SK-N-DZ (cell line): Measurements from ENCODE around the gene CHD9.
A peak's percentile ranks its signal among the peaks of the same experiment; 100 is the strongest.

Experiments
- DNase-seq: peaks from one replicate; pipeline ENCODE4 v3.0.0-alpha.2; 2015; ENCODE audit warnings: low spot score

CHD9 gene

DNA sequence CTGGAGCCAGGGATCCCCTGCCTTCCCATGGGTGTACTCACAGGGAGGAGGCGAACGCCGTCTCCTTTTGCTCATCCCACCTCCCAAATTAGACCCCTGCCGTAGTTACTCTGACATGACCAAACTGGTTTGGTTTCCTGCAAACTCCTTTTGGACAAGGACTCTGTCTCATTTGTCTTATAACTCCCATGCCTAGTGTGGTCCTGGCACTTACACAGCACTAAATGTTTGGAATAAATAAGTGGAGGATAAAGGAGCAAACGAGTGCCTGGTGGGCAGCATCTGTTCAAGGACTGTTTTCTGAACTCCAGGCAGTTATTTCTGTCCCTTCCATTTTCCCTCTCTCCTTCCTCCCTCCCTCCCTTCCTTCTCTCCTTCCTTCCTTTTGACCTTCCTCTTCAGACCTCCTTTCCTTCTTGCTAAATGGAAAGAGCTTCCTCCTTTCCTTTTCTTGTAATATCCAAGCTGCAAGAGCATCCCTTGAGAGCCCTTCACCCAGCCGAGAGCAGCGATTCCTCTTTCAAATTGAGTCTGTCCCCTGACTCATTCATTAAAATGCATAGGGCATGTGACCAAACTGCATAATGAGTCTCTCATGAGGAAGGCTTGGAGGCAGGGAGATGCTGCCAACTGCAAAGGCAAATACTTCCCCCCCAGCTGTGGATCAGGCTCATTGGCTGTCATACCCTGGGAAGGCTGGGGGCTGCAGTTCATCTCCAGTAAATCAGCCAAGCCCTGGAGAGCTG is 36.8 kb downstream of the CHD9 start:
- peak; percentile 41 for DNase-seq

DNA sequence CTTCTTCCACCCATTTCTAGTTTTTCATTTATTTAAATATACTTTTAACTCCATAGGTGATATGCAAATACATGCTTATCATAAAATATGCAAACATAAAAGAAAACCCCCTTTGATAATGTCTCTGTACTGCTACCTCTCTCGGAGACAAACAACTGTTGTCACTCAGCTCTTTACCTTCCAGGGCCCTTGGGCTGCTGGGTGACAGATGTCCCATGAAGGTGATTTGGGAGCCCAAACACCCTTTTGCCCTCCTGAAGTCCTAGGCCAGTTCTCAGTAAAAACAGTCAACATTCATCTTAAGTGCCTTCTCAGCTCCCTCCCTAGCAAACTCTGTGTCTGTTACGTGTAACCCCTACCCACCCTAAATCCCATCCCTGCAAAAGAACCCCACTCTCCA is 37.5 kb downstream of the CHD9 start:
- DNase-seq: no peak

DNA sequence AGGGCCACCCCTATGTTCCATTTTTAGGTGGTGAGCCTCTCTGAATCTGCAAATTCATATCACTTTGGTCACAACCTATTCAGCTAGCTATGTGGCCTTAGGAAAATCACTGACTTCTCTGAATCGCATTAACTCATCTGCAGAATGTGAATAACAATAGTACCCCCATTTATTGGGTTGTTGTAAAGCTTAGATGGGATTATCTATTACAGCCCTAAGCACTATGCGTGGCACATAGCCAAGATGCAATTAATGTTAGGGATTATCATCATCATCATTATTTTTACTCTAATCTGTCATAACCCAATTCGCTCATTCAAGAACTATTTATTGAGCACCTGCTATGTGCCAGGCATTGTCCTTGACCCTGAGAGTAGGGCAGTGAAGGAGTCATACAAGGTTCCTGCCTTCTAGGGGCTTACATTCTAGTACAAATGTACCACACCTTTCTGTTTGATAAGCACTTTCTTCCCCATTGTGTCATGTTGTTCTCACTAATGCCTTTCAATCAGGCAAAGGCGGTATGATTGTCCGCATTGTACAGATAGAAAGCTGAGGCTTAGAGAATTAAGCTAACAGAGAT is 38.5 kb downstream of the CHD9 start:
- no peak for DNase-seq

DNA sequence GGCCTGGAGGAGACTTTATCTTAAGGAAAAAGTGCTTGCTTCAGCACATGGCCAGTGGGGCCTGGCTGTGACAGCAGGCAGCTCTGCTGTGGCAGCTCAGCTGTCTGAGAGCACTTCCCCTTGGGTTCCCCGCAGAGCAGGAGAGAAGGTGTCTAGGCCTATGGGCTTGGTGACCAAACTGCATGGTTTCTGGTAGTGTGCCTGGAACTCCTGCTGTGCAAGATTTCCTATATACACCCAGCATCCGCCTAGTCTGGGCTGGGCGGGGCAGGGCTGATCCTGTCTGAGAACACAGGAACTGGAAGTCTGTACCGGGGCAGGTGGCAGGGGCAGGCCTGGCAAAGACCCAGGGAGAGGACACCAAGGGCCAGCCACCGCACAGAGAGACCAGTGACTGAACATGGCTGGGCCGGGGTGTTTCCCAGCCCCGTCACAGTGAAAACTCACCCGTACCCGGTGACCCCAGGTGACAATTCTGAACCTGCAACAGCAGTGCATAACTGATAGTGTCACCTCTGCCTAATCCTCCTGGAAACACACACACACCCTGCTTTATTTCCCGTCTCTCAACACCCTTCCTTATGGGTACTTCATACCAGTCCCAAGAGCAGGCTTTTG is 39.3 kb downstream of the CHD9 start:
- no peak for DNase-seq

DNA sequence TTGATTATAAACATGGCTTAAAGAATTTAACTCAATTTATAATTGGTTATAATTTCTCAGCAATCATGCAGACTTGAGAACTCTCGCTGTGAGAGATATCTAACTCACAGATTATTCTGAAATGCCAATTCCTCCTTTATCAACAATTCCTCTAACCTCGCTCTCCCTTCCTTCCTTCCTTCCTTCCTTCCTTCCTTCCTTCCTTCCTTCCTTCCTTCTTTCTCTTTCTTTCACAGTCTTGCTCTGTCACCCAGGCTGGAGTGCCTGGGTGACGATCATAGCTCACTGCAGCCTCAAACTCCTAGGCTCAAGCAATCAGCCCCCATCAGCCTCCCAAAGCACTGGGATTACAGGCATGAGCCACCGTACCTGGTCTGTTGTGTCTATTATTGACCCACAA is 42.4 kb downstream of the CHD9 start:
- DNase-seq: no peak

DNA sequence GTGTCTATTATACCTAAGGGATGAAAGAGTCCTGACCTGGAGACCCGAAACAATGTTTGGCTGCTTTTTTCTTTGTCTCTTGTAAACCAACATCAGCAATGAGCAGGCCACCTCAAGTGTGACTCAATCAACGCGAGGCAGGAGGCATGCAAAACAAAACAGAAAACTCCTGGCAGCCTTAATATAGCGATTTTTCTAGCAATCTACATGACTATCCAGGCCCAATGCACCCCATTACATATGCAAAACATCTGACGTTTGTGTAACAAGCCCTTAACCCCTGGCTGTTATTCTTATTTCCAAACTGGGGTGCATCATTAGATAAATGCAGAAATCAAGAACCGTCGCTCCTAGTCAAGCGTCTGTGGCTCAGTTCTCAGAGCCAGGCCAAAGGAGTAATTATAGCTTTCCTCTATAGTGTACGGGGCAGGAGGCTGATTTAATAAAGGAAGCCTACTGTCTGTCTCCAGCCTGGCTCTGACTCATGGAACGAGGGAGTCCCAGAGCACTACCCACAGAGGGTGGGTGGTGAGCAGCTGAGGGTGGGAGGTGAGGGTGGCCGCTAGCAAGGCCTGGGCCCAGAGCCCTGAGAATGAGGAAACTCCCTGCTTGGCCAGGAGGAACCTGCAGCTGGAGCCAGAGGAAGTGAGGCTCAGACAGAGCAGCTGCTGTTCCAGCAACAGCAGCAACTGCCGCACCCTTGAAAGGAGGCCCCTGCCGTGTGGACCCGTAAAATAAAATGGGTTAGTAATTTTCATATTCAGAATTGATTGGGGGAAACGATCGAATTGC is 43.9 kb downstream of the CHD9 start:
- DNase-seq: peak; percentile 91

DNA sequence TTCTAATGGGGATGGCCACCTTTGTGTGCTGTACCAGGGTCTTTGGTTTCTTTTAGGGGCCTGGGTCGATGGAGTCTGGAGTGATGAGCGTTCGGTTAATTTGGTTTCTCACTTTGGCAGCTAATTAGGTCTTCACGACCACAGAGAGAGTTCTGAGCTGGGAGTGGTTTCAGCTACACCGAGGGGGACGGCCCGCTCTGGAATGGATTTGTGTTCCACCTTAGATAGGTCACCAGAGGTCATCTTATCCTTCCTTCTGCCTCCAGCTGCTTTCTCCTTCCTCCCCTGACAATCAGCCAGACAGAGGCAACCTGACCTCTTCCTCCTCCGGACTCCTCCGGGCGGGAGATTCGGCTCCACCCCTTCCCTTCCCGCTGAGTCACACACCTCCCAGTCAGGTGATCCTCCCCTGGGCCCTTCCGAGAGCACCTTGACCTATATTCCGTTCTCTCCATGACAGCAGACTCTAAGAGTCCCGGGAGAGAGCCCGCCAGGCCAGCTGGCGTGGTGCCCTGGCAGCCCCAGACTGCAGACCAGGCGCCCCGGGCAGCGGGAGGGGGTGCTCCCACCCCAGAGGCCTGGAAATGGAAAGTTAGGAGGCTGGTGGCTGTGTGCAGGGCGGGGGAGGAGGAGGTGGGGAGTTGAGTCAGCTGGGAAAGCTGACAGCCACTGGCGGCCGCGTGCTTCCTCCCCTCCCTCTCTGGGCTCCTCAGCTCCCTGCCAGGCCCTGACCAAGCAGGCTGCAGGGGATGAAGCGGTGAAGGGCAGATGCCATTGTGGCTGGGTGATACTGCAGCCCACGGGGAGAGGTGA is 44.7 kb downstream of the CHD9 start:
- peak; percentile 89 for DNase-seq

DNA sequence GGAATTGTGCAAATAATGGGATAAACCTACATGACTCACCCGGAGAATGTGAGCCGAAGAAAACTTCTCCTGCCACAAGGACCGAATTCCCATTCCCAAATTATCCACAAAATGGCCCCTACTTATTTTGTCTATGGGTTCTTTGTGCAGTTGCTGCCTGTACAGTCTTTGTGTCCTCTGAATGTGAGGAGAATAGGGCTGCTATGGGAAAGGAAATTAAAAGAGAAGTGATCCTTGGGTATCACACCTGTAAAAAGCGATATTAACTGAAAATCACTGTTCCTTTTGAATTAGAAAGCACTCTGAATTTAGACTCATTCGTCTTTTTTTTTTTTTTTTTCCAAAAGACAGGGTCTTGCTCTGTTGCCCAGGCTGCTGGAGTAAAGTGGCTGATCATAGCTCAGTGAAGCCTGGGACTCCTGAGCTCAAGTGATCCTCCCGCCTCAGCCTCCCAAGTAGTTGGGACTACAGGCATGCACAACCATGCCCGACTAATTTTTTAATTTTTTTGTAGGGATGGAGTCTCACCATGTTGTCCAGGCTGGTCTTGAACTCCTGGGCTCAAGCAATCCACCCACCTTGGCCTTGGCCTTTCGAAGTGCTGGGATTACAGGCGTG is 45.4 kb downstream of the CHD9 start:
- DNase-seq: no peak

DNA sequence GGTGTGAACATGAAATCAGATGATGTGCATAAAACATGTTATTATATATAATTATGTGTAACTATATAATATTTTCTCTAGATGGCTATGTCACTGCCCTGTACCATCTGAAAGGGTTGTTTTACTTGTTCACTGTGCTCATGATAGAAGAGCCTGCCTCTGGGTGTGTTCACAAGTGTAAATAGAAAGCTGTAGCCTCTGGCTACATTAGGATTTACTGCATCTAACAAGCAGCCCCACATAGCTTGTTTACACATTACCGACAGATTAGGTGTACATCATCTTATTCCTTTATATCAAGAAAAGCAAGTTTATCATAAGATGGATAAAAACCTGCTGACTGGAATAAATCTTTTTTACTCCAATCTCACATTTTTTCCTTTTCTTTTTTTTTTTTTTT is 46.1 kb downstream of the CHD9 start:
- no peak for DNase-seq

DNA sequence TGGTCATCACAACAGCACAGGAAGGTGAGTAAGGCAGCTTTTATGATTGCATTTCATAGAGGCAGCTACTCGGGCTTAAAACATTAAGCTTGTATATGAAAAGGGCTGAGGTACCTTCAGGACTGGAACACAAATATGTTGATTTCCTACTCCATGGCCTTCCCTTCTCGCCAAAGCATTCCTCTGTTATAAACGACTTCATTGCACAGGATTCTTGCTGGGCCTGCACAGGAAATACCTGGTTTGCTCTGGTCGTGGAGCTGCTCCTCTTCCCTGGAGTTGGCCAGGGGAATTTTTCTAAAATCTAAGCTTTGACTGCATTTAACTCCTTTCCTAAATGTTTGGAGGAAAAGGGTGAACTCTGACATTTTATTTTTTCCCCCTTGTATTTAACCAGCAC is 49.0 kb downstream of the CHD9 start:
- DNase-seq: no peak

DNA sequence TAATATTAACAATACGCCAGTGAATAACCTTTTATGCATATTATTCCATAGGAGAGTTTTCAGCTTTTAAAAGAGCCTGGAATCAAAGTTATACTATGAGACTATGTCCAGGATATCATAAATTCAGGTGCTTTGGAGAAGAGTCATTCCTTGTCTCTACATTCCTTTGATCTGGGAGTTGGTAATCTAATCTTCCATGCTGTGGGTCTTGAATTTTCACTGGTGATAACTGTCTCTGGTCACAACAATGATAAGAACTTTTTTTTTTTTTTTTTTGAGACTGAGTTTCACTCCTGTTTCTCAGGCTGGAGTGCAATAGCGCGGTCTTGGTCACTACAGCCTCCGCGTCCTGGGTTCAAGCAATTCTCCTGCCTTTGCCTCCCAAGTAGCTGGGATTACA is 50.8 kb downstream of the CHD9 start:
- DNase-seq: no peak

DNA sequence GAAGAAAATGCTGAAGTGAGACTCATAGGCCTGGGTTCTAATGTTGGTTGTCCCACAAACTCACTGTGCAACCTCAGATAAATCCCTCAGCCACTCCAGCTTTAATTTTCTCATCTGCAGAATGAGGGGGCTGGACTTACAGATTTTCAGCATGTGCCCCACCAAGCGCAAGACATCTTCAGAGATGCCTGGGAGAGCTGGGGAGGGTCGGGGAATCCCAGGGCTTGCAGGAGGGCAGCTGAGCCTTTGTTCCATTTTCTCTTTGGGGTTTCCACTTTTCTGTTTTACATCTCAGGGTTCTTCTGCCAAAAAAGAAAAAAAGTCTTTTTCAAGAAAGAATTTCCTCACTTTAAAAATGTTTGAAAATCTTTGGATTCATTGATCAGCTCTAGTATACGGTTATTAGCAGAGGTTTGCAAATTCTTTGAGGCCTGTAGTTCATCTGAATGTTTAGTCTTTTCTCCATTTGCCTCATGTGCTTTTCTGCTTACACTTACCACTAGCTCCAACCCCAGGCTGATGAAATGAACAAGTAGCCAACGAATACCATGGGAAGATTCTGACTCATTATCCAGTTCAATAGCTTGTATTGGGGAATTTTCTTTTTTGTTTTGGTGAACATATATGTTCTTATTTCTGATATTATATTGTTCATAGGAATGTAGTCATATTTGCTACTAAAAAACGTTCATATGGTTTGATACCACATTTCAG is 56.4 kb downstream of the CHD9 start:
- DNase-seq: no peak

DNA sequence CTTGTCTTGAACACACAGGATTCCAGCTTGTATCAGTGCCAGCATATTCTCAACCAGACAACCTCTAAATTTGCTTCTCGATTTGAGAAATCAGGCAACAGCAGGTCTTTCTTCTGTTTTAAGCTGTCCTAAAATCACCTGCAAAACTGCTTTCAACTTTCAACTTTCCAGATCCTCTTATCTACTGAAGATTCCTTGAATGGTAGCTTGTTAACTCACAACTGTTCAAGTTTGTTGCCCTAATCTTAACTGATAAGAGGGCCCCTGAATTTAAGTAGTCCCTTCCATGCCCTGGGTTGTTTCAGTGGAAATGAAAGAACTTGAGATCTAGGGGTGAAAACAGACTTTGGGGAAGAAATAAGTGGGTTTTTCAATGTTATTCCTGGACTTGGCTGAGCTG is 57.2 kb downstream of the CHD9 start:
- DNase-seq: no peak

DNA sequence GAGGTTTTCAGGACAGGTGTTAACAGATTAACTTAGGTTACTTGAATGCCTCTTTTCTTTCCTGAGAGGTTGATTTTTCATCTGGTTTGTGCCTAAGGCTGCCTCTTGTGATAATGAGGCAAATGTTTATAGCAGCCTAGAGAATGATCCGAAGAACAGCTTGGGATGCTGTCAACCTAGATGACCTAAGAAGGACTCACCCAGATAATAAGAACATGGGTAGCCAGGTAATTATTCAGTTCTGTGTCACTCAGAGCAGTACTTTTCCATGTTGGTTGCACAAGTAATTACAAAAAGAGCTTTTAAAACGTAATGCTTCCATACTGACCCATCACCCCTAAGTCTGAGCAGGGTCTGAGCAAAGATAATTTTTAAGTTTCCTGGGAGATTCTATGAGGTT is 60.3 kb downstream of the CHD9 start:
- no peak for DNase-seq

DNA sequence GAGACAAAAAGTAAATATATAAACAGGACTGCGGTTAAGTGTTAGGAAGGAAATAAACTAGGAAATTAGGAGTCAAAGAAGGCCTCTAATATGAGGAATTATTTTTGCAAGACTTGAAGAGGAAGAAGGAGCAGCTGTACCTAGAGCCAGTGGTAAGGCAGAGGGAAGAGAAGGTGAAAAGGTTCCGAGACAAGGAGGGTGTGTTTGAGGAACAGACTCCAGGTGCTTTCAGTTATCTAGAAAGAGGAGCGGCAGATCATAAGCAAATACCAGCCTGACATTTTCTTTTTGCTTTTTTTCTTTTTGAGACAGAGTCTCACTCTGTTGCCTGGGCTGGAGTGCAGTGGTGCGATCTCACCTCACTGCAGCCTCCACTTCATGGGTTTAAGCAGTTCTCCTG is 61.0 kb downstream of the CHD9 start:
- no peak for DNase-seq

DNA sequence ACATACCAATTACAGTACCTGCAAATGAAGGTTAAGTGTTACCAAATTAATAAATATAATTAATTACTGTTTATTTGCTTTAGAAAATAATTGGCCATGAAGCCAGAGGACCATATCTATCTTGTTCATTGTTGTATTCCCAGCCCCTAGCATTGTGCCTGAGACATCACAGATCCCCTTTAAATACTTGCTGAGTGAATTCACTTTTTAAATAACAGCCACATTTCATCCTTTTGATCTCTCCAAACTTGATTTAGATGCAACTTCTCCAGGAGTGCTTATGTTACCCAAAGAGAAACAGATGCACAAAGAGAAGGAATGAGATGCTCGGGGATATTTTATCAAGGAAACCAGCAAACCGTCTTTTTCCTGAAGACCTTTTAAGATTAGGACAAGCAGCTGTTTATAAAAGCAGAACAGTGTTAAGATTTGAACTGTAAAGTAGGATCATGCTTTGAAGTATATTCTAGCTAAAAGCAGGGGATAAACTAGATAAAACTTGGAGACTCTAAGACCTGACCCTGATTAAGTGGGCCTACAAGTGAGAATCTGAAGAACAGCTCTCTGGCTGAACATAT is 66.3 kb downstream of the CHD9 start:
- DNase-seq: no peak

DNA sequence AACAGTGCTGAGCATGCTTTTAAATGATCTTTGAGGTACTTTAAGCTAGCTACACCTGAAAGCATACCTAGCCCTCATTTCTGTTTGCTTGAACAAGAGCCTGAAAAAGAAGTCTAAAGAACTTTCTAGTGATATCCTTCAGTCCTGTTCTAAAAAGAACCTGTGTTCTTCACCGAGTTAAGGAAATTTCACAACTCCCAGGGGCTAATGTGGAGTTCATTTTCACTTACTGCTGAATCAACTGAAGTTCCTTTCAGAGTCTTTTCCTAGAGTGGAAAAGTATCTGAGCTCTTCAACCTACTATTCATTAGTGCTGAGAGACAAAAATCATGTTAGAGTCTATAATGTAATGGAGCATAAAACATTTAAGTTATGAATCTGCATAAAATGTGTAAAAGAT is 66.9 kb downstream of the CHD9 start:
- DNase-seq: no peak

DNA sequence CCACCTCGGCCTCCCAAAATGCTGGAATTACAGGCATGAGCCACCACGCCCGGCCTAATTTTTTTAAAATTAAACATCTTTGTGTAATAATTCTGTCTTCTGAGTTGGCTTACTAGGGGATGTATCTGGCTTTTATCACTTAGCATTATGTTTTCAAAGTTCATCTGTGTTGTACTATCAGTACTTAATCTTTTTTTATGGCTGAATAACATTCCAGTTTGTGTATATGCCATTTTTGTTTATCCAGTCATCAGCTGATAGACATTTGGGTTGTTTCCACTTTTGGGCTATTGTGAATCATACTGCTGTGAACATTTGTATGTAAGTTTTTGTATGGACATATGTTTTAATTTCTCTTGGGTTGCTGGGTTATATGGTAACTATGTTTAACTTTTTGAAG is 69.0 kb downstream of the CHD9 start:
- DNase-seq: no peak

DNA sequence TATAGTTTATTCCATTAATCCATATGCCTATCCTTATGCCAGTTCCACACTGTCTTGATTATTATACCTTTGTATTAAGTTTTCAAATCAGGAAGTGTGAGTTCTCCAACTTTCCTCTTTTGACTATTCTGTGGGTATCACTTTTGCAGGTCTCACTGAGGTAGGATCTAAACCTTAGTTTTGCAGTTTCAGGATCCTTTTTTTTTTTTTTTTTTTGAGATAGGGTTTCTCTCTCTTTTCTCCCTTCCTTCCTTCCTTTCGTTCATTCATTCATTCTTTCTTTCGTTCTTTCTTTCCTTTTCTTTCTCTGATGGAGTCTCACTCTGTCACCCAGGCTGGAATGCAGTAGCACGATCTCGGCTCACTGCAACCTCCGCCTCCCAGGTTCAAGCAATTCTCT is 71.6 kb downstream of the CHD9 start:
- DNase-seq: no peak
